SKM-1 treated with dmso at 0.1 percent for 144 hours (cell line): ENCODE measurements around the gene GDAP1L1.

Experiments used
- DNase-seq: peaks from one replicate; lab custom pipeline; 2025; ENCODE audit not compliant: unreplicated experiment; lab: John Stamatoyannopoulos, UW

The GDAP1L1 gene

DNA sequence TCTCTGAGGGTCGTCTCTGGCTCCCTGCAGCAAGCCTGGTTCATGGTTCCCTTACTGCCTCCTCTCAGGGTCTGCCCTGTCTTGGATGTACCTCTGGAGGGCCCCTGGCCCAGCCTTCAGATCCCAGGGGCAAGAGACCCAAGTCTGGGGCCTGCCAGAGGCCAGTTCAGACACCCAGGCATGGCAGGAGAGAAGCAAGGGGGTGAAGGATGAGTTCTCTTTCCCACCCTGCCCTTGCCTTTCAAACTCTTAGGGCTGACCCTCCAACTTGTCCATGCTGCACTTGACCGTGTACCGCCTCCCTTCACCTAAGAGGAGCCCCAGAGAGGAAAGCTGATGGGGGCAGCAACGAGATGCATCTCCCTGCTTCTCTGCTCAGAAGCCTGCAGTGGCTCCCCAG lies 4.2 kb downstream of the GDAP1L1 start:
- no peak for DNase-seq

DNA sequence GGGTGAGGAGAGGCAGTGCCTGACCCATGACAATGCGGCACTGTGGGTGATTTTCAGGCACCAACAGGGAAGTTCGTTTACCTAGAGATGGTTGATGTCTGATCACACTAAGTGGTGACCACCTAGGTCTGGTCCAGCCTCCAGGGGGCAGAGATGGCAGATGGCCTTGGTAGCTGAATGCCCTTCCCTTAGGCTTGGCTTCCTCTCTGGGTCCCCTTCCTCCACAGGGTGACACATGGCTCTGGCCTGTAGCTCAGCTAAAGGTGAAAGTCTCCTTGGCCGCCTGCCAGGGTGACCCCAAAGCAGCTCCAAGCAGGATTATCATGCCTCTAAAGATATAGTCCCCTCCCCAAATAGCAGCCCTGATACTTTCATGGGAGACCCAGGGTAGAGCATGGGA lies 6.4 kb downstream of the GDAP1L1 start:
- no peak for DNase-seq

DNA sequence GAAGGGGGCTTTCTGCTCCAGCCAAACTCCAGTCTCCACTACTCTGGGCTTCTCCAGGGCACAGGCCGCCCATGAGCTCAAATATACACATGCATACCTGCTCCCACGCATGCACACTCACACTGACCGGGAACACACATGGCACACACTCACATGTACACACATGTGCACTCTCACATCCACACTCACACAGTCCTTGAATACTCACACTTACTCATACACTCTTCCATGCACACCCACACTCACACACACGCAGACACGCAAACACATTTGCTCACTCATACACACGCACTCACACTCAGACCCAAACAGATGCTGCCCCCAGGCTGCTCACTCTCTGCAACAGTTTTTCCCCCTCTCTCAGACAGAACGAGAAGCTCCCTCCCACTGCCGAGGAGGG lies 7.0 kb downstream of the GDAP1L1 start:
- no peak for DNase-seq

DNA sequence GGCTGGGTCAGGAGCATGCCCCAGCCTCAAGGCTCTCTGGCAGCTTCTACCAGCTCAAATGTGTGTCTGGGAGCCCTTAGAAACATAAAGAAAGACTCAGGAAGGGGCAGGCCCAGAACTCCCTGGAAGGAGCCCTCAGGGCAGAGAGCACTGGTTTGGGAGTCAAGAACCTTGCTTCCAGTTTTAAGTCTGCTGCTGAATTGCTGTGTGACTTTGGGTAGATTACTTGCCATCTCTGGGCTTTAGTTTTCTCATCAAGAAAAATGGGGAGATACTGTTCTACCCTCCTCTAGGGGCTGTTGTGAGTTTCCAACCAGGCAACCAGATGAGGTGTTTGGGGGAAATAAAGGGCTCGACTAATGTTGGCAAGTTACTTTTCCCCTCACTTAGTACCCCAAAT lies 8.8 kb downstream of the GDAP1L1 start:
- DNase-seq: no peak

- no peak for DNase-seq
Observed at GRCh38 chr20:44256961-44257360, 9.9 kb downstream of the GDAP1L1 start.

DNA sequence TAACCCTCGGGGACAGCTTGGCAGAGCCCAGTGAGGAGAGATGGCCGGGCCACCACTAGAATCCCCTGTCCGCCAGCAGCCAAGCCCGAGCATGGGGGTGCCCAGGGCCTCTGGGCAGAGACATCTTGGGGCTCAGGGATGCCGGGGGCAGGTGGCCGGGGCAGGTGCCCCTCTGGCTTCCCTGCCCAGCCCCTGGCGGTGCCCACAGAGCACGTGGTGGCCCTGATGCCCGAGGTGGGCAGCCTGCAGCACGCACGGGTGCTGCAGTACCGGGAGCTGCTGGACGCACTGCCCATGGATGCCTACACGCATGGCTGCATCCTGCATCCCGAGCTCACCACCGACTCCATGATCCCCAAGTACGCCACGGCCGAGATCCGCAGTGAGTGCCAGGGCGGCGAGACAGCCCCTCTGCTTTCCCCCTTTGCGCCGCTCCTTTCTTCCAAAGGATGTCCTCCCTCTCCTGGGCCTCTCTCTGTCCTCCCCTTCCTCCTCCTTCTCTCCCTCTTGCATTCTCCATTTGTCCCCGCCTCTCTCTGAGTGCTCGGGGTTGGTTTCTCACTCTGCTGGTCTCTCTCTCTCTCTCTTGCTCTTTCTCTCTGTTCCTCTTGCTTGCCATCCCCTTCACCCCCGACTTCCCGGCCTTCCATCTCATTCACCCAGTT lies 11.2 kb downstream of the GDAP1L1 start:
- no peak for DNase-seq

GRCh38 chr20:44264287-44264686 lies 17.2 kb downstream of the GDAP1L1 start:
- no peak for DNase-seq

- DNase-seq: no peak
Observed at GRCh38 chr20:44268802-44269201, 21.7 kb downstream of the GDAP1L1 start.

- no peak for DNase-seq
Observed at GRCh38 chr20:44271915-44272663, 25.0 kb downstream of the GDAP1L1 start.

GRCh38 chr20:44273231-44274215 lies 26.4 kb downstream of the GDAP1L1 start:
- no peak for DNase-seq

- no peak for DNase-seq
Observed at GRCh38 chr20:44274303-44275017, 27.4 kb downstream of the GDAP1L1 start.

DNA sequence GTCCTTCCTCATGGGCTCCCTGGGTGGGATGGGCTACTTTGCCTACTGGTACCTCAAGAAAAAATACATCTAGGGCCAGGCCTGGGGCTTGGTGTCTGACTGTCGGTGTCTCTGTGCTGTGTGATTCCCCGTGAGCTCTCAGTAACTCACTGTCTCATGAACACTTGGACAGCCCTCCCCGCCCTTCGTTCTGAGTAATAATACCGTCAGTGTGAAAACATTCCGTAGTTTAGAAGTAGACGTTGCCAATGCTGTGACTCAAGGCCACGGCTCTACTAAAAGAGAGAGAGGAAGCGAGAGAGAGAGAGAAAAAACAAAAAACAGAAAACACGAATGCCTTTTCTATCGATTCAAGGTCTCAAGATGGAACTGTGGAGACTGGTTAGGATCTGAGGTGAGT lies 32.1 kb downstream of the GDAP1L1 start:
- no peak for DNase-seq

DNA sequence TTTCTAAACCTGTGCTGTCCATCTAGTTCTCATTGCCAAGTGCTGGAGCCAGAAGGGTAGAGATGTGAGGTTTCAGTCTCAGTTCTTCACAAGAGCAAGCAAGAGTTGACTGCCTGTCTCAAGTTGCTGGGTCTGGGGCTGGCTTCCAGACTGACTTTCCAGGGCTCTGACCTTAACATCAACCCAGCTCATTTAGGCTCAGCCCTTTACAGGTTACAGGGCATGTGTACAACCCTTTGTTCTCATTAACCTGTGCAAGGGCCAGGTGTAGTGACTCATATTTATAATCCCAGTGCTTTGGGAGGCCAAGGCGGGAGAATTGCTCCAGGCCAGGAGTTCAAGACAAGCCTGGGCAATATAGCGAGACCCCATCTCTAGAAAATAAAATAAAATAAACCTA lies 33.3 kb downstream of the GDAP1L1 start:
- DNase-seq: no peak

DNA sequence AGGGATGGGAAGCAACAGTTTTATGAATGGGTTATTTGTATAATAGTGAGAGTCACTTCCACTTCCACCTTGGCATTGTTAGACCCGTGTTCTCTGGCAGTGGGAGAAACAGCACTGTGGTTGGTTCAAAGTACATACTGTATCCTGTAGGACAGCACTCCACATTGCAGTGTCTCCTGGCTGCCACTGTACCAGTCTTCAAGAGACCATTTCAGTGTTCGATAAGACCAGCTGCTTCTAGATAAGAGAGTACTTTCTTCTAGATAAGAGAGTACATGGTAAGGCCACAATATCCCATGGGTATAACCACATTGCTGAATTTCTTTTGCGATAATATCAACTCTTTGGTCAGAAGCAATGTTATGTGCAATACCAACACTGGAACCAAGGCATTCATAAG lies 35.1 kb downstream of the GDAP1L1 start:
- no peak for DNase-seq

DNA sequence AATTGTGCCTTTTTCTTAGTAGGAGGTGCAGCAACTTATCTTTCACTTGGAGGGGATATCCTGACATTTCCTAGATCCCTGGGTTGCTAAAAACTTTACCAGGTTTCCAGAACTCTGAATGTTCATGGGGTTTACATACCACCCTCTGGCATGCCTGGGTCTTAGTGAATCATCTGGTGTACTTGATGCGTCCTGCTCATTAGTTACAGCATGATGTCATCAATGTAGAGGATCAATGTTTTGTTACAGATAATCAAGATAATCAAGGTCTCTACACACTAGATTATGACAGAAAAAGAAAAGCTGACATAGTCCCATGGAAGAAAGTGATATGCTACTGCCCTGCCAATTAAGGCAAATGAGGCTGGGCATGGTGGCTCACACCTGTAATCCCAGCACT lies 36.9 kb downstream of the GDAP1L1 start:
- no peak for DNase-seq

DNA sequence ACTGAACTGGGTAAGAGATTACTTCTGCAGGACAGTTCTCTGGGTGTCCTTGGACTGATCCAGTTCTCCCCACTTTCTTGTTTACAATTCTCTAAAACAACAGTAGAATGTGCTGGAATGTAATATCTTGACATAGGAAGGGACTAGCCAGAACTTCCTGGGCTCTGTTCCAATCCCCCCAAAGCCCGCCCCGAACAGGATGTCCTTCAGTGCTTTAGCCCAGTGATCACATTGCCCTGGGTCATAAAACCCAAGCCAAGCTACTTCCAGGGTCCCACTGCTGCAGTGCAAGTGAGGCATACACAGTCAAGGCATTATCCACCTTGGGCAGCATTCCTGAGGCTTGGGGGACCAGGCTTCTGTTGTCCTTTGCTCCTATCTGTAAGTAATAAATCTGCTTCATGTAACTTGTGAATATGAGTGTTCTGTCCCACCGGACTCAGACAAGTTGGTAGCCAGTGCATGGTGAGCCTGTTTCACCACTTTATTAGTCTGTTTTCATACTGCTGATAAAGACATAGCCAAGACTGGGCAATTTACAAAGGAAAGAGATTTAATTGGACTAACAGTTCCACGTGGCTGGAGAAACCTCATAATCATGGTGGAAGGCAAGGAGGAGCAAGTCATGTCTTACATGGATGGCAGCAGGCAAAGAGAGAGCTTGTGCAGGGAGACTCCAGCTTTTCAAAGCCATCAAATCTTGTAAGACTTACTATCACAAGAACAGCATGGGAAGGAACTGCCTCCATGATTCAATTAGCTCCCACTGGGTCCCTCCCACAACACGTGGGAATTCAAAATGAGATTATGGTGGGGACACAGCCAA lies 40.4 kb downstream of the GDAP1L1 start:
- no peak for DNase-seq

- DNase-seq: no peak
Observed at GRCh38 chr20:44288252-44288651, 41.1 kb downstream of the GDAP1L1 start.

GRCh38 chr20:44291754-44292153 lies 44.6 kb downstream of the GDAP1L1 start:
- DNase-seq: no peak

DNA sequence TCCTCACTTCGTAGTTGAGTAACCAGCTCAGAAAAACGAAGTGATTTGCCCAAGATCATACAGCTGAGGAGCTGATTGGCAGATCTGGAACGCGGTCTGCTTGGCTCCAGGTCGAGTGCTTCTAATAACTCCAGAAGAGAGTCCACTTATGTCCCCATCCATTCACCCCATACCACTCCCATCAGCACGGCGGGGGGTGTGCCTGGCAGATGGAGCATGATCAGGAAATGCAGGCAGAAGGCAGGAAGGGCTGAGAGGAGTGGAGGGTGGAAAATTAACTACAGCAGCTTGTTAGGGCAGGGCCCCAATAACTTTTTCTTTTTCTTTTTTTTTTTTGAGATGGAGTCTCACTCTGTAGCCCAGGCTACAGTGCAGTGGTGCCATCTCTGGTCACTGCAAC lies 48.9 kb downstream of the GDAP1L1 start:
- DNase-seq: no peak

GRCh38 chr20:44297721-44298120 lies 50.6 kb downstream of the GDAP1L1 start:
- no peak for DNase-seq
